ENCODE measurements around the gene PLPPR3.

DNA sequence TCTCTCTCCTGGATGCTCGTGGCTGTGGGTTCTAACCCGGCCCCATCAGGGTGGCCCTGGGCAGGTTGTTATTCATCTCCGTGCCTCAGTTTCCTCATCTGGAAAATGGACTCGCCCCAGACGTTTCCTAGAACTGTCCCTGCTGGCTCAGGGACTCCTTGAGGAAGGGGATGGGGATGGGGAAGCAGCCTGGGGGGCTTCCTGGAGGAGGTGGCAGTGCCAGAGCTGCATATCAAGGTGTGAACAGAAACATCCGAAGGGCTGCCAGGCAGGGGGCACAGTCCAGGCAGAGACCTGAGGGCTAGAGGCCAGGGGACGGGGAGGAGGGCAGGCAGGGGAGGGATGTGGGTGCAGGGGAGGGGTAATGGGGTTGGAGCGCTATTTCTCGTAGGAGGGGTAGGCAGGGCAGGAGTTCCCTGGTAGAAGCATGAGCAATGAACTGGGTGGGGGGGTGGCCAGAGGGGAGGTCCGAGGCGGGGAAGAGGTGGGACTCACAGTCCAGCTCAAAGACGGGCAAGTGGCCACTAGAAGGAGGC lies 26.7 kb upstream of the PLPPR3 start:
- TF ChIP-seq, protein P1, sequence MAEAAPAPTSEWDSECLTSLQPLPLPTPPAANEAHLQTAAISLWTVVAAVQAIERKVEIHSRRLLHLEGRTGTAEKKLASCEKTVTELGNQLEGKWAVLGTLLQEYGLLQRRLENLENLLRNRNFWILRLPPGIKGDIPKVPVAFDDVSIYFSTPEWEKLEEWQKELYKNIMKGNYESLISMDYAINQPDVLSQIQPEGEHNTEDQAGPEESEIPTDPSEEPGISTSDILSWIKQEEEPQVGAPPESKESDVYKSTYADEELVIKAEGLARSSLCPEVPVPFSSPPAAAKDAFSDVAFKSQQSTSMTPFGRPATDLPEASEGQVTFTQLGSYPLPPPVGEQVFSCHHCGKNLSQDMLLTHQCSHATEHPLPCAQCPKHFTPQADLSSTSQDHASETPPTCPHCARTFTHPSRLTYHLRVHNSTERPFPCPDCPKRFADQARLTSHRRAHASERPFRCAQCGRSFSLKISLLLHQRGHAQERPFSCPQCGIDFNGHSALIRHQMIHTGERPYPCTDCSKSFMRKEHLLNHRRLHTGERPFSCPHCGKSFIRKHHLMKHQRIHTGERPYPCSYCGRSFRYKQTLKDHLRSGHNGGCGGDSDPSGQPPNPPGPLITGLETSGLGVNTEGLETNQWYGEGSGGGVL (tag by site-specific recombination; IDR thresholded peaks at IDR 0.05): no peak
- TF ChIP-seq WT1 (tag by site-specific recombination; IDR thresholded peaks at IDR 0.05): no peak
- TF ChIP-seq ZNF223 (tag by site-specific recombination; IDR thresholded peaks at IDR 0.05): no peak

Data from HEK293 (cell line).